ENCODE results near the gene AREG.

DNA sequence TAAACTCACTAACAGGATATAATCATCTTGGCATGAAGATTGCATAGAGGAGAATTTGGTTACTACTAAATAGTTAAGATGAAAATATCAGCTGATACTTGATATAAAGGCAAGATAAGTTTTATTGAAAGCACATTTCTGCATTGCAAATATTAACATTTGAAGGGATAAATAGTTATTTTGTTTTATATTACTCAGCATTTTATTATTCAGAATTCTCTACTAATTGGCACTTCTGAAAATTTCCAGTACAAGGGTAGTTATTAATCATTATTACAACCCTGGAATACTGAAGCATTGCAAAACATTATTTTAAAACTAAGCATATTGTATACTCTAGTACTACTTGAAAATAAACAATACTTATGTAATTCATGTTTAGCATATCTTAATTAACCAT lies 32.7 kb upstream of the AREG start:
- TF ChIP-seq CTCF (IDR thresholded peaks at IDR 0.05): no peak
- TF ChIP-seq POLR2A (IDR thresholded peaks at IDR 0.05): no peak
